NCI-H1436 (cell line): Measurements from ENCODE around the gene PCNX1.

Source experiments
- DNase-seq: peaks from one replicate; lab custom pipeline; 2025; lab: John Stamatoyannopoulos, UW

Gene PCNX1

DNA sequence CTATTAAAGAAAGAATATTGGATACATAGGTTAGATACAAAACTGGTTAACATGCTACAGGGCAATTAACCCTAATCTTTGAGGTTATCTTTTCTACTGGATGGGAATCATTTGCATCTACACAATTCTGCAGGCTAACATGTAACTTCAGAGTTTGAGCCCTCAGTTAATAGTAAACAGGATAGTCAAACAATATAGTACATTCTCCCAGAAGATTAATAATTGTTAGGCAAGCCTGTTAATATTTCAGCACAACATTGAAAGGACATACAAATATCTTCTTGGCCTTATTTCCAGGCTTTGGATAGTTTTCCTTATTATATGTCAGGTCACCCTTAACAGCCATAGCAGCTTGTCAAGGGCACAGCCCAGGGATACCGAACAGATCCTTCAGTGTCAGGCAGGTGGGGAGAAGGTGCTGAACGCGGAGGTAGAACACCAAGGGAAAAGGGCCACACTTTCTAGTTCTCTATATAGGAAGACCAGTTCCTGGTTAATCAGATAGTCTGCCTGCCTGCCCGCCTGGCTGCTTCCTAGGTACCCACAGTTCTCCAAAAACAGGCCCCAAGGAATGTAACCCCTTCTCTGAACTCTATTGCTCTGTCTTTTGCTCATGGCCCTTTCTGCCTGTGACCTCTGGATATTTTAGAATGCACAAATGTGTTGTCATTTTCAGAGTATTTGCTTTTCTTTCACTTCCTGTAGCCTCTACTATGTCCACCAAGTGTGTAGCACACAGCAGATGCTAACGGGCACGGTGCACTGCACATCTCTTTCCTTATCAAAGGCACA lies 256.0 kb downstream of the PCNX1 start:
- DNase-seq = no peak

DNA sequence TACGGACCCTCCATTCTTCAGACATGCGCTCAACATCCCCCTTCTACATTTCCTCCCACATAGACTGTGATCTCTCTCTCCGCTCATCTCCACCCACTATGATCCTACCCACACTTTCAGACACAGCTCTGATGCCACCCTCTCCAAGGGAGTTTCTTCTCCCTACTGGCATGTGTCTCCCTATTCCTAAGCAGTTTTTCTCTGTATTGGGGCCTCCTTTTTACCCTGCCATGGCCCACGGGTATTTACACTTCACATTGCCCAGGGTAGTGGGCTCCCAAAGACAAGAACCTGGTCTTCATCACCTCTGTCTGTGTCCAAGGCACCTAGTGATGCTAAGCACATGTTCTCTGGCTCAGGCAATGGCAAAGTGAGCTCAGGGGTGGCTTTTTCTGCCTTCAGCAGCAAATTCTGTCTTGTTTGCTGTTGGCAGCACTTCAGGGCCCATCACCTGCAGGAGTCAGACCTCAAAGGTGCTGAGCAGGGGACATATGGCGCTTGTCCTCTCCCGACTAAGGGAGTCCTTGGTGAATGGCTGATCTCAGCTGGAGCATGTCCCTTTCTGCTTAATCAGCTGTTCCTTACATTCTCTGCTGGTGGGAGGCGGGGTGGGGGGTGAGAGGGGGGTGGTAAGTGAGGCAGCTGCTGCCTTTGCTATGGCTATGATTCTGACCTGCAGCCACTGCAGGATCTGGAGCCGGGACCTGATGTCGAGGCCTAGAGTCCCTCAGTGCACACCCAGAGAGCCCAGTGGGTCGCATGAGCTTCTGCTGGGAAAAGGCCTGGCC lies 256.8 kb downstream of the PCNX1 start:
- DNase-seq = no peak
